Measurements from ENCODE around the gene RXFP2.

DNA sequence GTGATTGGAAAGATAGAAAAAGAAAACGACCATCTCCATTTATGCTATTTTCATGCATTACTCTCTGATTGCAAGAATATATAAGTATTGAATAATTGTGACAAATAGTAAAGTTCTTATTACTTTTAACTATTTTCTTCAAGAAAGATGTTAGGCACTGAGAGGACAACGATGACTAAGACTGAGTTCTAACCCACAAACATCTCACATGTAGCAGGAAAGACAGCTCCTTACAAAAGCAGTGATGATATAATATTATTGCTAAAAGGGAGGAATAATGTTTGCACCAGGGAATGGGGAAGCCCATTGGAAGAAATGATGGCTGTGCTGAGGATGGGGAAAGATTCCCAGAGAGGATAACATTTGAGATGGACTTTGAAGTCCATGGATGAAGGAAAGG, 22.6 kb downstream of the RXFP2 start:
- TF ChIP-seq, protein P1, sequence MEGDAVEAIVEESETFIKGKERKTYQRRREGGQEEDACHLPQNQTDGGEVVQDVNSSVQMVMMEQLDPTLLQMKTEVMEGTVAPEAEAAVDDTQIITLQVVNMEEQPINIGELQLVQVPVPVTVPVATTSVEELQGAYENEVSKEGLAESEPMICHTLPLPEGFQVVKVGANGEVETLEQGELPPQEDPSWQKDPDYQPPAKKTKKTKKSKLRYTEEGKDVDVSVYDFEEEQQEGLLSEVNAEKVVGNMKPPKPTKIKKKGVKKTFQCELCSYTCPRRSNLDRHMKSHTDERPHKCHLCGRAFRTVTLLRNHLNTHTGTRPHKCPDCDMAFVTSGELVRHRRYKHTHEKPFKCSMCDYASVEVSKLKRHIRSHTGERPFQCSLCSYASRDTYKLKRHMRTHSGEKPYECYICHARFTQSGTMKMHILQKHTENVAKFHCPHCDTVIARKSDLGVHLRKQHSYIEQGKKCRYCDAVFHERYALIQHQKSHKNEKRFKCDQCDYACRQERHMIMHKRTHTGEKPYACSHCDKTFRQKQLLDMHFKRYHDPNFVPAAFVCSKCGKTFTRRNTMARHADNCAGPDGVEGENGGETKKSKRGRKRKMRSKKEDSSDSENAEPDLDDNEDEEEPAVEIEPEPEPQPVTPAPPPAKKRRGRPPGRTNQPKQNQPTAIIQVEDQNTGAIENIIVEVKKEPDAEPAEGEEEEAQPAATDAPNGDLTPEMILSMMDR (IDR thresholded peaks at IDR 0.05): no peak
- no peak for TF ChIP-seq POLR2A (IDR thresholded peaks at IDR 0.05)
